ENCODE data around the gene USF3. TPM values are rescaled to one million over a fixed set of nuclear protein-coding genes. Genes with fewer than 3 reads are reported as not detected.
A peak's percentile ranks its signal among the peaks of the same experiment; 100 is the strongest.

USF3 gene
- total RNA-seq, 2 donors from 2014 or later = 22.2 to 25.3 TPM

GRCh38 chr3:113698213-113698742 lies 1.8 kb upstream of the USF3 start:
- Histone ChIP-seq H3K4me3 (no peak overlapping the region), H3K9me3 (no peaks in the 10 kb centered on the region), H3K27me3 (replicated peaks; ENCODE audit: insufficient read depth) (no peaks in the 10 kb centered on the region), H3K27ac (peak overlapping the region in 1 of 2 donors; percentile 100), H3K4me1 (replicated peaks) (no peaks in the 10 kb centered on the region), H3K36me3 (no peaks in the 10 kb centered on the region)
- intact Hi-C loops (cut with DNase I) = loop anchor here (5.0 kb wide), 1 partner anchor 36 kb away; no protein-coding TSS in a partner anchor
- 64% methylated on average over 6 of the region's 6 CpGs for WGBS
- TF ChIP-seq POLR2AphosphoS5 (IDR thresholded peaks at IDR 0.05) (no peak), CTCF (IDR thresholded peaks at IDR 0.05) (no peak), POLR2A (IDR thresholded peaks at IDR 0.05) (no peak)
- no peak for DNase-seq (ENCODE audit: low spot score)

- 4% methylated on average over 10 of the region's 10 CpGs for WGBS
- H3K4me1 ChIP-seq (replicated peaks) = no peaks in the 10 kb centered on the region
- H3K4me3 ChIP-seq = peak overlapping the region; percentile 99 to 100
- H3K27ac ChIP-seq = peak overlapping the region; percentile 100
- H3K9me3 ChIP-seq = no peaks in the 10 kb centered on the region
- no peak for DNase-seq (ENCODE audit: low spot score)
- H3K36me3 ChIP-seq = no peaks in the 10 kb centered on the region
- intact Hi-C loops (cut with DNase I) = loop anchor here (2.0 to 5.0 kb wide), 2 partner anchors 35 to 49 kb away; partner anchors contain the start of genes ATP6V1A and NAA50
- peak; percentile 2 for TF ChIP-seq POLR2AphosphoS5 (IDR thresholded peaks at IDR 0.05)
- no peak for TF ChIP-seq CTCF (IDR thresholded peaks at IDR 0.05)
- H3K27me3 ChIP-seq (replicated peaks; ENCODE audit: insufficient read depth) = no peaks in the 10 kb centered on the region
These were observed 1.2 kb upstream of the USF3 start for GRCh38 chr3:113697500-113698090.

DNA sequence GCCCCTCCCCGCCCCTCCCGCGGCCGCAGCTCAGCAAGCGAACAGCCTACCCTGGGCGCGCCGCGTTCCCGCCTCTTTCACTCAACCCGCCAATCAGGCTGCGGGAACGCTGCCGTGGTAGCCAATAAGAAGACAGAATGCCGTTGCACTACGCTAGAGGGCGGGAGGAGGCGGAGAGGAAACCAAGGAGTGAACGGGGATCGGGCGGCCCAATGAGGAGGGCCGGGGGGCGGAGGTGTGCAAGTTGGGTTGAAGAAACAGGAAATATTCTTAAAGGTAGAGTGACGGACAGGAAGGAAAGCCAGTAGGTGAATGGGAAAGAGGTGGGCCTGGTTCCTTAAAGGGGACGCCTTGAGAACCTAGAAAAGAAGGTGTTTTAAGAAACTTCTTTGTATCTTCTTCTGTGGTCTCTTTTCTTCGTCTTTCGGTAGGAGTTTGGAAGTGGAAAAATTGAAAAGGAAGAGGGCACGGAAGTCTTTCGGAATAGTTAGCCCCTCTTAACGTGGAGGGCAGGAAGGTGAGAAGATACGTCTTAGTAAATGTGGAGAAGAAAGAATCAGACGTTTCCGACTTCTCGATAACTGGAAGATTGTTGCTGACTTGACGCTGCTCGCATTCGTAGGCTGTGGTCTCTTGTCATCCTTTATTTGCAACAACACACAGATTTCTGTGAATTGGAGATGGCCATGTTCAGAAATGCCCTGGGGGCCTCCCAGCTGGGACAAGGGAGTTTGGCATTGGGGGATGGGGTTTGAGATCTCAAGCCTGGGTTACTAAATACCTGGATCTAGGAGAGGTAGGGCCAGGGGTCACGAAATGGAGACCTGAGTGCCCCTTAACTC lies 437 bp upstream of the USF3 start:
- H3K36me3 ChIP-seq = no peaks in the 10 kb centered on the region
- under 1% methylated on average over 38 of the region's 38 CpGs for WGBS
- peak overlapping the region; percentile 100 for H3K27ac ChIP-seq
- no peaks in the 10 kb centered on the region for H3K27me3 ChIP-seq (replicated peaks; ENCODE audit: insufficient read depth)
- DNase-seq (ENCODE audit: low spot score) = peak; percentile 100
- peak overlapping the region; percentile 99 to 100 for H3K4me3 ChIP-seq
- intact Hi-C loops (cut with DNase I) = loop anchor here (2.0 to 5.0 kb wide), 2 partner anchors 35 to 50 kb away; partner anchors contain the start of genes ATP6V1A and NAA50
- TF ChIP-seq POLR2AphosphoS5 (IDR thresholded peaks at IDR 0.05) = peak; percentile 95
- TF ChIP-seq CTCF (IDR thresholded peaks at IDR 0.05) = peak in 3 of 4 experiments; percentile 10 to 75 (median 43)
- no peak for TF ChIP-seq POLR2A (IDR thresholded peaks at IDR 0.05)
- no peaks in the 10 kb centered on the region for H3K9me3 ChIP-seq
- H3K4me1 ChIP-seq (replicated peaks) = no peaks in the 10 kb centered on the region

DNA sequence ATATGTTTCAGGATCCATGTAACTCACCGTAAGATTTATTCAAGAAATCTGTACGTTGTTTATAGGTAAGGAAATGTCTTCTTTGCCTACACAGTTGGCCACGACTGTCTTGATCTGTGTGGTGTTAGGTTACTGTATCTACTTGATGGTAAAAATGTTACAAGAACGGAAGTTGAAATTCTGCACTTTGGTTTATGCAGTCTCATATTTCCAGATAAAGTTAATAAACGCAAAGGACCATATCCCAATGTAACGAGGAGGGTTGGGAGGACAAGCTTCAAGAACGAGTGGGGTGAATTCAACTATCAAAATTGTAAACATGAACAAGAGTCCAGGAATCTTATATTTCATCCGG lies 1.0 kb downstream of the USF3 start:
- intact Hi-C loops (cut with DNase I) = loop anchor here (5.0 kb wide), 1 partner anchor 33 kb away; no protein-coding TSS in a partner anchor
- no peaks in the 10 kb centered on the region for H3K36me3 ChIP-seq
- H3K4me1 ChIP-seq (replicated peaks) = no peaks in the 10 kb centered on the region
- H3K27me3 ChIP-seq (replicated peaks; ENCODE audit: insufficient read depth) = no peaks in the 10 kb centered on the region
- no peaks in the 10 kb centered on the region for H3K9me3 ChIP-seq
- H3K4me3 ChIP-seq = peak overlapping the region; percentile 99 to 100
- 8% methylated on average over 8 of the region's 8 CpGs for WGBS
- TF ChIP-seq POLR2A (IDR thresholded peaks at IDR 0.05) = no peak
- TF ChIP-seq POLR2AphosphoS5 (IDR thresholded peaks at IDR 0.05) = no peak
- no peak for TF ChIP-seq CTCF (IDR thresholded peaks at IDR 0.05)
- peak overlapping the region; percentile 100 for H3K27ac ChIP-seq
- DNase-seq (ENCODE audit: low spot score) = no peak
